Mesendoderm (in vitro differentiated cells): ENCODE measurements around the gene TUG1. TPM values are rescaled to one million over a fixed set of nuclear protein-coding genes. Genes with fewer than 3 reads are reported as not detected.

Source experiments
- DNase-seq: peaks from one replicate; pipeline ENCODE4 v3.0.0; 2013
- H2AK5ac ChIP-seq: 2 replicates; pipeline ENCODE4 v1.6.1; 2013; ENCODE audit warnings: low read length, inconsistent platforms
- H2BK120ac ChIP-seq: 2 replicates; pipeline ENCODE4 v1.6.1; 2013; ENCODE audit warnings: low read depth, mild to moderate bottlenecking, low read length, moderate library complexity, mixed read lengths
- H2BK15ac ChIP-seq: replicated peaks from 2 replicates; pipeline ENCODE4 v1.6.1; 2013; ENCODE audit warnings: low read depth, mild to moderate bottlenecking, moderate library complexity
- H2BK5ac ChIP-seq: 2 replicates; pipeline ENCODE4 v1.6.1; 2013; ENCODE audit warnings: low read length, inconsistent platforms
- H3K18ac ChIP-seq: 2 replicates; pipeline ENCODE4 v1.6.1; 2013; ENCODE audit warnings: mild to moderate bottlenecking, low read length, mixed read lengths
- H3K23ac ChIP-seq: one replicate; pipeline ENCODE4 v1.6.1; 2013; ENCODE audit warnings: low read length
- H3K27ac ChIP-seq: 2 replicates; pipeline ENCODE4 v1.5.1; 2013; ENCODE audit warnings: low read depth, mild to moderate bottlenecking, inconsistent platforms, low read length, moderate library complexity
- H3K27me3 ChIP-seq: 2 replicates; pipeline ENCODE4 v1.6.1; 2013; ENCODE audit warnings: low read length, control low read depth, mild to moderate bottlenecking, inconsistent platforms; ENCODE audit not compliant: insufficient read depth, poor library complexity
- H3K36me3 ChIP-seq: 2 replicates; pipeline ENCODE4 v1.6.1; 2013; ENCODE audit warnings: low read length, inconsistent platforms; ENCODE audit not compliant: control insufficient read depth, insufficient read depth
- H3K4ac ChIP-seq: one replicate; pipeline ENCODE4 v1.6.1; 2013; ENCODE audit warnings: low read depth, mild to moderate bottlenecking, low read length, moderate library complexity
- H3K4me1 ChIP-seq: 2 replicates; pipeline ENCODE4 v1.6.1; 2013; ENCODE audit warnings: low read depth, low read length, inconsistent platforms; ENCODE audit not compliant: control insufficient read depth
- H3K4me2 ChIP-seq: 2 replicates; pipeline ENCODE4 v1.6.1; 2013; ENCODE audit warnings: low read length
- H3K4me3 ChIP-seq: 2 replicates; pipeline ENCODE4 v1.5.1; 2013; ENCODE audit warnings: mild to moderate bottlenecking, low read length
- H3K56ac ChIP-seq: one replicate; pipeline ENCODE4 v1.6.1; 2013; ENCODE audit warnings: low read length
- H3K79me1 ChIP-seq: 2 replicates; pipeline ENCODE4 v1.6.1; 2013; ENCODE audit warnings: low read length, inconsistent platforms
- H3K79me2 ChIP-seq: 2 replicates; pipeline ENCODE4 v1.6.1; 2013; ENCODE audit warnings: mild to moderate bottlenecking, low read length; ENCODE audit not compliant: control insufficient read depth, insufficient read depth
- H3K9ac ChIP-seq: 2 replicates; pipeline ENCODE4 v1.6.1; 2013; ENCODE audit warnings: low read length, inconsistent platforms
- H4K5ac ChIP-seq: one replicate; pipeline ENCODE4 v1.6.1; 2013; ENCODE audit warnings: low read length
- H4K8ac ChIP-seq: one replicate; pipeline ENCODE4 v1.6.1; 2013; ENCODE audit warnings: low read depth, mild to moderate bottlenecking, control low read depth, low read length, moderate library complexity
- WGBS: extraction: QIAGEN DNeasy Blood & Tissue Kit; methylation state at CpG from one replicate; pipeline ENCODE4 v1.1.7; 2013; ENCODE audit warnings: low lambda C conversion rate, missing lambda C conversion rate; ENCODE audit not compliant: insufficient coverage; ENCODE audit errors: extremely low coverage; 5-methylcytosine and 5-hydroxymethylcytosine counted together
- small RNA-seq: library from polyadenylated mRNA; stranded (forward); fragments of <200 nt; extraction: miRNeasy Mini kit (QIAGEN cat#:217004); gene quantifications from one replicate; pipeline ENCODE3, GENCODE V24; 2013; ENCODE audit not compliant: insufficient read depth

TUG1 gene

DNA sequence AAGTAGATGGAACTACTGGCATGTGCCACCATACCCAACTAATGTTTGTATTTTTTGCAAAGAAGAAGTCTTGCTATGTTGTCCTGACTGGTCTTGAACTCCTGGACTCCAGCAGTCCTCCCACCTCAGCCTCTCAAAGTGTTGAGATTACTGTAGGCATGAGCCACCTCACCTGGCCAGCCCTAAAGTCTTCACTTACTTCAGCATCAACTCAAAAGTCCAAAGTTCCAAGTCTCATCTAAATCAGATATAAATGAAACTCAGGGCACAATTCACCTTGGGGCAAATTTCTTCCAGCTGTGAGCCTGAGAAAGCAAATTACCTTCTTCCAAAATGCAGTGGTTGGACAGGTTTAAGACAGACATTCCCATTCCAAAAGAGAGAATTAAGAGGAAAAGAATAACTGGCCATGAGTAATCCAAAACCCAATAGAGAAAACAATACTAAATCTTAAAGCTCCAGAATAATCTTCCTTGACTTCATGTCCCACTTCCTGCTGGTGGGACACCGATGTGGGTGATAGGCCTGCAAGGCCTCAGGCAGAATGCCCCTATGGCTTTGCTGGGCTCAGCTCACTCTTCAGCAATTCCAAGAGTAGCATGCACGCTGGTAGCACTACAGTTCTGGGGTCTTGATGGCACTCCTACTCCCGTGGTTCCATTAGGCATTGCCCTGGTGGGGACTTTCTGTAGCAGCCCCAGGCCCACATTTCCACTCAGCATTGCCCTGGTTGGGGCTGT, 50.3 kb downstream of the TUG1 start:
- H4K8ac ChIP-seq, result no peak overlapping the region
- H2BK120ac ChIP-seq, result no peak overlapping the region
- DNase-seq, result no peak
- no peak overlapping the region for H4K5ac ChIP-seq
- no peak overlapping the region for H3K4me2 ChIP-seq
- no peak overlapping the region for H3K9ac ChIP-seq
- WGBS, result no CpG with 5 or more reads among the region's 3 CpGs
- H2BK15ac ChIP-seq, result no peak overlapping the region
- no peak overlapping the region for H2BK5ac ChIP-seq
- no peaks in the 10 kb centered on the region for H3K79me1 ChIP-seq
- no peak overlapping the region for H3K23ac ChIP-seq
- H3K56ac ChIP-seq, result no peak overlapping the region
- H2AK5ac ChIP-seq, result no peak overlapping the region
- H3K27me3 ChIP-seq, result no peaks in the 10 kb centered on the region
- no peaks in the 10 kb centered on the region for H3K4me1 ChIP-seq
- H3K36me3 ChIP-seq, result no peaks in the 10 kb centered on the region
- no peak overlapping the region for H3K4me3 ChIP-seq
- H3K18ac ChIP-seq, result no peak overlapping the region
- H3K4ac ChIP-seq, result no peak overlapping the region
- no peaks in the 10 kb centered on the region for H3K79me2 ChIP-seq
- H3K27ac ChIP-seq, result no peak overlapping the region

DNA sequence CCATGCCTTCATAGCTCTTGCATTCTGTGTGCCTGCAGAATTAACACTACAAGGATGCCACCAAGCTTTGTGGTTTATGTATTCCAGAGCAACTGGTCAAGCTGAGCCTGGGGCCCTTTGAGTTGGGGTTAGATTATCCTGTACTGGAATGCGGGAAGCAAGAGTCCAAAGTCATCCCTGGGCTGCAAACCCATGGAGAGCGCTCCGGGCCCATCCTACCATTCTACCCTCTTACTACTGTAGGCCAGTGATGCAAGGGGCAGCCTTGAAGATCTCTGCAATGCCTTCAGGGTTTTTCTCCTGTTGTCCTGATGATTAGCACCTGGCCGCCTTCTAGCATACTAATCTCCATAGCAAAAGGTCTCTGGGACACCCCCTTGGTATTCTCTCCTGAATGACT, 51.3 kb downstream of the TUG1 start:
- H3K23ac ChIP-seq, result no peak overlapping the region
- H3K4ac ChIP-seq, result no peak overlapping the region
- no peak overlapping the region for H3K4me2 ChIP-seq
- no peak overlapping the region for H3K27ac ChIP-seq
- no peak overlapping the region for H2BK120ac ChIP-seq
- H3K4me3 ChIP-seq, result no peak overlapping the region
- no peaks in the 10 kb centered on the region for H3K36me3 ChIP-seq
- H3K56ac ChIP-seq, result no peak overlapping the region
- H2AK5ac ChIP-seq, result no peak overlapping the region
- H4K8ac ChIP-seq, result no peak overlapping the region
- H3K79me1 ChIP-seq, result no peaks in the 10 kb centered on the region
- peak; percentile 29 for DNase-seq
- no peaks in the 10 kb centered on the region for H3K27me3 ChIP-seq
- H4K5ac ChIP-seq, result no peak overlapping the region
- no peaks in the 10 kb centered on the region for H3K4me1 ChIP-seq
- H3K79me2 ChIP-seq, result no peaks in the 10 kb centered on the region
- no peak overlapping the region for H3K18ac ChIP-seq
- WGBS, result no CpG with 5 or more reads among the region's 4 CpGs
- no peak overlapping the region for H2BK15ac ChIP-seq
- no peak overlapping the region for H3K9ac ChIP-seq
- no peak overlapping the region for H2BK5ac ChIP-seq

DNA sequence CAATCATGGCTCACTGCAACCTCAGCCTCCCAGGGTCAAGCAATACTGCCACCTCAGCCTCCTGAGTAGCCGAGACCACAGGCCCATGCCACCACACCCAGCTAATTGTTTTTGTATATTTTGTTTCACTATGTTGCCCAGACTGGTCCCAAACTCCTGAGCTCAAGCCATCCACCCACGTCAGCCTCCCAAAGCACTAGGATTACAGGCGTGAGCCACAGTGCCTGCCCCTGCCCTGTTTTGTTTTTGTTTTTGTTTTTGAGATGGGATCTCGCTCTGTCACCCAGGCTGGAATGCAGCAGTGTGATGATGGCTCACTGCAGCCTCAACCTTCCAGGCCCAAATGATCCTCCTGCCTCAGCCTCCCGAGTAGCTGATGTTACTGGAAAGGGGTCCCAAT, 53.5 kb downstream of the TUG1 start:
- H3K79me1 ChIP-seq, result no peaks in the 10 kb centered on the region
- H3K27ac ChIP-seq, result no peak overlapping the region
- no peak overlapping the region for H3K56ac ChIP-seq
- WGBS, result no CpG with 5 or more reads among the region's 5 CpGs
- no peak overlapping the region for H3K23ac ChIP-seq
- no peaks in the 10 kb centered on the region for H3K27me3 ChIP-seq
- no peak for DNase-seq
- no peaks in the 10 kb centered on the region for H3K36me3 ChIP-seq
- no peak overlapping the region for H2AK5ac ChIP-seq
- H3K18ac ChIP-seq, result no peak overlapping the region
- no peak overlapping the region for H3K4ac ChIP-seq
- H2BK15ac ChIP-seq, result no peak overlapping the region
- H2BK120ac ChIP-seq, result no peak overlapping the region
- no peak overlapping the region for H4K8ac ChIP-seq
- H3K4me1 ChIP-seq, result no peaks in the 10 kb centered on the region
- H3K4me3 ChIP-seq, result no peak overlapping the region
- H2BK5ac ChIP-seq, result no peak overlapping the region
- no peak overlapping the region for H3K9ac ChIP-seq
- no peak overlapping the region for H3K4me2 ChIP-seq
- no peak overlapping the region for H4K5ac ChIP-seq
- H3K79me2 ChIP-seq, result no peaks in the 10 kb centered on the region

Small RNA genes lying within 50 kb of the gene (small RNA-seq; reads per million reads assigned to genes)
- not detected for gene RF01892
